ENCODE results near the gene CNEP1R1.

The CNEP1R1 gene

DNA sequence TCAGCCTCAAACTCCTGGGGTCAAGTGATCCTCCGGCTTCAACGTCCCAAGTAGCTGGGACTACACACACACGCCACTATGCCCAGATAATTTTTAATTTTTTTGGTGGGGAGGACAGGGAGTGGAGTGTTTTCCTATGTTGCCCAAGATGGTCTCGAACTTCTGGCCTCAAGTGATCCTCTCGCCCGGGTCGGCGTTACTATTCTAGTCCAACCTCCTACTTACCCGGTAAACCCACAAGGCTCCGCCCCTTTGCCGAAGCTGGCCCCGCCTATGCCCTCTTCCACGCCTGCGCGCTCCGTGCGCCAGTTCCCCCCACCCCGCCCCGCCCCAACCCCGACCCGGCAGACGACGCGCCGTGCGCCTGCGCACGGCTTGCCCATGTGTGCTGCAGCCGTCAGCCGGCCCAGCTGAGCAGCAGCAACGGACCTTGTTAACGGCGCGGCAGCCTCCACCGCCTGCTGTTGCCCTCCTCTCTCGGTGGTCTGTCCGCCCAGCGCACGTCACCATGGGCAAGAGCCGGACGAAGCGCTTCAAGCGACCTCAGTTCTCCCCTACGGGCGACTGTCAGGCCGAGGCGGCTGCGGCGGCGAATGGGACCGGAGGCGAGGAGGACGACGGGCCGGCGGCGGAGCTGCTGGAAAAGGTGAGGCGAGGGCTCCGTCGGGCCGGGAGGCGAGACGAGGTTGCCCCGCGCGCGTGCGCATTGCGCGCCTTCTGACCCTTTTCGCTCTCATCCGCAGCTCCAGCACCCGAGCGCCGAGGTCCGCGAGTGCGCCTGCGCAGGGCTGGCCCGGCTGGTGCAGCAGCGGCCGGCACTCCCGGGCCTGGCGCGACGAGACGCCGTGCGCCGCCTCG, 40.8 kb downstream of the CNEP1R1 start, which contains the start of gene HEATR3:
TSS of gene HEATR3 (plus strand) at position 347 of the 858 bp plus-strand sequence. CDS start at position 509, 162 bp downstream.
- DNase-seq: peak; percentile 87 to 94

DNA sequence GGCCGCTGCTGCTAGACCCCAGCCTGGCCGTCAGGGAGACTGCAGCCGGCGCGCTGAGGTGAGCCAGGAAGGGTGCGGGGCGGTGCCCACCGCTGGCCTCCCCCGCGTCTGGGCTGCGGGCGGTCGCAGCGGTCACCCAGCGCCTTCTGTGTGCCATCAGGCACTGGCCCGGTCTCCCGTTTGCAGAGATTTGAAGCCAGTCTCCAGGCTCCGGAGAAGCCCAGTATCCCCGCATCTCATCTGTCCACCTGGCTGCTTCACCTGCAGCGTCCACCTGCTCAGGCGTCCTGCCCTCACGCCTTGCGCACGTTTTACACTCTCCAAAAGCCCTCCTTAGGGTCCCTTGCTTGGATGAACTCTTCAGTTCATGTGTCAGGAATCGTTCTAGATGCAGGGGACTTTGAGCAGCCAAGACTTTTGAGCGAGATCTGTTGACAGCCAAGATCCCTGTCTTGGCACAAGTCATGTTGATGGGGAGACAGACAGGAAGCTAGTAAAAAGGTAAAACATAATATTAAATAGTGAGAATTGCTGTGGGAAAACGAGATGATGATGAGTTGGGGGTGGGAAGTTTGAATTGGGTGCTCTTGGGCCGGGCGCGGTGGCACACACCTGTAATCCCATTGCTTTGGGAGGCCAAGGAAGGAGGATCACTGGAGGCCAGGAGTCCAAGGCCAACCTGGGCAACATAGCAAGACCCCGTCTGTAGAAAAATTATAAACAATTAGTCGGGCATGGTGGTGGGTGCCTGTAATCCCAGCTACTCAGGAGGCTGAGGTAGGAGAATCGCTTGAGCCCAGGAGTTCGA, 41.7 kb downstream of the CNEP1R1 start:
- no peak for DNase-seq

DNA sequence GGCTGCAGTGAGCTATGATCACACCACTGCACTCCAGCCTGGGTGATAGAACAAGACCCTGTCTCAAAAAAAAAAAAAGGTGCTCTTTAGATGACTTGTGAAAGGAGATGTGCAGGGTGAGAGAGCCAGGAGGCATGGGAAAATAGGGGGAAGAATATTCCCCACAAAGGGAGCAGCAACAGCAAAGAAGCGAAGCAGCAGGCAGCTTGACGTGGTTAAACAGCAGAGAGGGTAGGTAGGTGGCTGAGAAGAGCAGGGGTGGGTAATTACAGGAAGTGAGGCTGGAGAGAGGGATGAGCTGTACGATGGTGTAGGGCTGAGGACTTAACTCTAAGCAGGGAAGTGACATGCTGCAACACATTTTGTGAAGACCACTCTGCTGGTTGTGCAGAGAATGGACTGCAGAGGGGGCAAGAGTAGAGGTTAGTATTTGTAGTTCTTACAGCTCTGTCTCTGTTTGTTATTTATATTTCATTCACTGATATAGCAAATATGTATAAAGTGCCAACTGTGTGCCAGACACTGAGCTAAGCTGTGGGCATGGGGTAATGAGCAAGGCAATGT, 42.3 kb downstream of the CNEP1R1 start:
- DNase-seq: peak; percentile 27 to 55

DNA sequence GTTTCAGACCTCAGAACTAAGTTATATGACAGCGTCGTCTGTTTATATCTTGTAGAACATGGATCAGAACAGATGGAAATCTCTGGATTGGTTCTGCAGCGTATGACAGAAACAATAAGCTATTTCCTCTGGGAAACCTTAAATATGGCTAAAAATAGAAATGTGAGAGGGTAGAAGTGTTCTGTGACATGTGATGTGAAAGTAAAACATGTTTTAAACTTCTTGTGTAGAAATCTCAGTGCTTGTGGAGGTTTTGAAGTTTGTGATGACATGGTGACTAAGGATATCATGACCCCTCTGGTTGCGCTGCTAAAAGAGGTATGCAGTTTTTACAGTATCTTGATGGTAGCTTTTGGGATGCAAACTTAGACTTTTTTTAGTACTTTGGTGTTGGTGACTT, 43.5 kb downstream of the CNEP1R1 start:
- DNase-seq: no peak

DNA sequence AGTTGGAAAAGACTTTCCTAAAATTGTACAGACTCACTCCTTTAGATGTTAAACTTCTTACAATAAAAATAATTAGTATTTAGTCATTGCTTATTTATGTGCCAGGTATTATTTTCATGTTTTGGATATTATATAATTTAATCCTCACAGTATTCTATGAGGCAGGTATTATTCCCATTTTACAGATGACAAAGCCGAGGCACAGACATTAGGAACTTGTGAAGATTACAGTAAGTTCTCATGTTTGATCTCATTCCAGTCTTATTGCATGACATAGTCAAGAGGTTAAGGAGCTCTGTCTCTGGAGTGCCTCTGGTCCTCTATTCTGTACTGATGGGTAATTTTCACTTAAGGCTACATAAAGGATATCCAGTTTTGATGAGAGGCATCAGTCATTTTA, 44.0 kb downstream of the CNEP1R1 start:
- DNase-seq: no peak

DNA sequence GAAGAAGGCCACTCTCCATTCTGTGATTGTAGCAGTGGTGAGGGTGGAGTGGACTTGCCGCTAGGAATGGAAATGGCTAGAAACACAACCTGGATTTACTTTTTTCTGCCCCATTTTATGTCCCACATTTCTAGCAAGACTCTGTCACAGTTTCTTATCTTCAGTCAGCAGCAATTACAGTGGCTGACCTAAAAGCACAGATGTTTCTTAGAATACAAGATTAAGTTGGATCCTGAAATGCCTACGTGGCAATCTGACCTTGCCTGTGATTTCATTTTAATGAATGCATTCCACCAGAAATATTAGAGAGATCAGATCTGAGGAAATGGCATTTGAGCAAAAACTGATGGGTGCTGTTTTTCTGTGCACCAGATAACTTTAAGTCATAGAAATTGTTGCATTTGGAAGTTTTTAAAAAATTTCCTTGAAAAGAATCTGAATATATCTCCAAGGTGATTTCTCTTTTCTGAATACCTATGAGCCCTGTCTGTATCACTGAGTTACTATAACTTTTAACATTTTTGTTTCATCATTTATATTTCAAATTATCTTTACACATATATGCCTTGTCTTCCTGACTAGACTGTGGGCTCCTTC, 46.1 kb downstream of the CNEP1R1 start:
- peak in 1 of 2 experiments; percentile 20 for DNase-seq

DNA sequence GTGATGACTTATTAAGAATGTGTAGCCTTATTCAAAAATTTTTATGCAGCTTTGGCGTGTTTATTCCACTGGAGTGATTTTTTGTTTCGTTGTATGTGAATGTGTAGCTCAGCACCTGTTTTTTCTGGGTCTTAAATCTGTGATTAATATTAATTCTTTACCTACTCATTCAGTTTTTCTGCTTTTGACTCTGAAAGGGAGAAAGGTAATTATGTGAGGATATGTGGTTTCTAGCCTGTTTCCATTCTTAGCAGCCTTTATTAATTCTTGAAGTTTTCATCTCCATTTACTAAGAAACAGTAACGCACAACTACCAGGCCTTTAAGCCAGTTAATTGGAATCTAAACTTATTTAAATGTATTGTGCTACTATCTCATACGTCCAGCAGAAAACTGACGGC, 47.7 kb downstream of the CNEP1R1 start:
- DNase-seq: no peak

DNA sequence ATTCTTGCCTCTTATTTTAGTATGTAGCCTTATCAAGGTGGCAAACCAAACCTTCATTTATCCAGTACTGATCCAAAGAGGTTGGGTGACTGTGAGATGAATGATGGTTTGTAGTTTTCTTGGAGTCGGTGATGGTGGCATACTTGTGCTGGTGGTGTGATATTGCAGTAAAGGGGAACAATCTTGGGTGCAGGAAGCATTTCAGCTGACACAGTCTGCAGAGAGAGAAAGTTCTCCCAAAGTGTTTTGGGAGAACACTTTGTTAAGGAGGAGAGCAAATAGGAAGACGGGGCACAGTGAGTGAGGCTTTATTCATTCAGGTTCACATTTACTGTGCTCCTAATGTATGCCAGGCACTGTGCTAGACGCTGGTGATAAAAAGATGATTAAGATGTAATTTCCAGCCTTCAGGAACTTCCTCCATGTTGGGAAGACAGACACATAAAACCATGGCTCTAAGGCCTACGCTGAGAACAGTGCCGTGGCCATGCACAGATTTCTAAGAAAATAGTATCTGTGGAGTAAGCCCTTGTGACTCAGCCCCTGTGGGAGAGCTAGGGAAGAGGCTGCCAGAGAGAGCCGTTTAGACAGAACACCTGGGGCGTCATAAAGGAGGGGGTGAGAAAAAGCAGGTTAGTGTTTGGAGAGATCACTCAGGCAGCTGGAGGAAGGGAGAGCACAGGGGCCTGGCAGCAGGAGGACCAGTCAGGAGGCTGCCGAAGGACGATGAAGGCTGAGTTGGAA, 54.5 kb downstream of the CNEP1R1 start:
- no peak for DNase-seq

DNA sequence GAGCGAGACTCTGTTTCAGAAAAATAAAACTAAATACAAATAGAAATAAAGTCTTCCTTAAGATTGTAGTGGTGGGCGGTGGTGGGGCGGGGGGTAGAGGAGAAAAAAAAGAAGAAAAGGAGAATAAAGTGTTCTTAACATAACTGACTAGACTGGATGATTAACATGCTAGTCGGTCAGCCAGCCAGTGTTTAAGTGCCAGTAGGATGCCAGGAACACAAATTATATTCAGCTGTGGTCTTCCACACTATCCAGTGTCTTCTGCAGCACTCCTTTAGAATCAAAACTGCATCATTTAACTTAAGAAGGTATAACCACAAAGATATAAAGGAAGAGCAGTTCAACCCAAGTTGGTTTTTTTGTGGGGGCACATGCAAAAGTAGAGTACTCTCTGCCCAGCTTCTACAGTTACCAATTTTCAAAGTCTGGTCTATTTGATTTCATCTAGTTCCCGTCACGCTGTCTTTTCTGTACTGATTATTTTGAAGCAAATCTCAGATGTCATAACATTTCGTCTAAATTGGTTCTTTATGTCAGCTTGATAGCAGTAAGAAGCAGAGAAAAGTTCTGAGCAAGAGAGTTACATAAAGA, 56.5 kb downstream of the CNEP1R1 start:
- no peak for DNase-seq

DNA sequence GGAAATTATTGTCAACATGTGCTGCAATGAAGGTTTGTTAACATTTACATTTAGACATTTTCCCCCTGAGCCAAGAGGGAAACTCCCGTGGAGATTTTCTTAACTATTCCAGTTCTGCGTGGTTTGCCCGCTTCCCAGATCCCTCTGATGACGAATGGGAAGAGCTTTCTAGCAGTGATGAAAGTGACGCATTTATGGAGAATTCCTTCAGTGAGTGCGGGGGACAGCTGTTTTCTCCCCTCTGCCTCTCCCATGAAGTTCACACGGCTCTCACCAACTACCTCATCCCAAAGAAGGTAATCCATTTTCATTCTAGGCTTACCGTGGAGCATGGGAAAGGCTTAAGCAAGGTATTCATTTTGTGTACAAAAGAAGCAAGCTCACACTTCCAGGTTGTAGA, 59.0 kb downstream of the CNEP1R1 start:
- DNase-seq: no peak

DNA sequence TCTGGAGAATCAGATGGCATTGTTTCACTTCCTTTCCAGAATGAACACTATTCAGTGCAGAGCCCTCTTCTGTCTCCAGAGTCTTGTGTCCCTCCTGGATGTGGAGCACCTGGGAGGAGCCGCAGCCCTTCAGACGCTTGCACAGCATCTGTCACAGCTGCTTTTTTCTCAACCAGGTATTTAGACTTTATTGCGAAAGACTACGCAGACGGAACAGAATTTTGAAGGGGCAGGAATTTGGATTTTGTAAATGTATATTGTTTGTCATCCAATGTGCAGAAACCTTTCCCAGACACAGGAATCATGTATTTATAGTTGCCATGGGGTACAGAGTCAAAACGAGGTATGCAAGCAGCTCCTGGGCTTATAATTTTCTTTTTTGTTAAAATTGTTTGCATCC, 61.2 kb downstream of the CNEP1R1 start:
- no peak for DNase-seq
